ENCODE results near the gene CCNE1.

GRCh38 chr19:29795461-29796172 is 16.2 kb upstream of the CCNE1 start:
- TF ChIP-seq POLR2AphosphoS5 (IDR thresholded peaks at IDR 0.05; ENCODE audit: low read depth, low read length) (no peak), REST (IDR thresholded peaks at IDR 0.05; ENCODE audit: insufficient read depth in 1 of 2, low read depth in 2 of 2, low read length in 2 of 2) (no peak), TAF1 (IDR thresholded peaks at IDR 0.05; ENCODE audit: borderline replicate concordance, insufficient read depth, low read length) (no peak), SIN3A (IDR thresholded peaks at IDR 0.05; ENCODE audit: borderline replicate concordance, insufficient read depth, low read length) (no peak)

Data from PFSK-1 (cell line).